Epithelial cell of proximal tubule (primary cell): ENCODE data around the gene PROZ. TPM values are rescaled to one million over a fixed set of nuclear protein-coding genes. Genes with fewer than 3 reads are reported as not detected.

Source experiments
- DNase-seq: peaks from one replicate; pipeline ENCODE4 v3.0.0-alpha.2; 2011; ENCODE audit warnings: low read depth
- H3K4me3 ChIP-seq: 2 replicates; pipeline ENCODE4 v1.5.1; 2011; ENCODE audit warnings: low read depth, mild to moderate bottlenecking, low read length
- CTCF ChIP-seq: conservative IDR thresholded peaks from 2 replicates; pipeline ENCODE4 v1.5.1; 2012; ENCODE audit warnings: low read depth, mild to moderate bottlenecking, low read length
- total RNA-seq: library from RNA; depleted of rRNA; stranded (reverse); fragments of >200 nt; gene quantifications from 2 replicates; pipeline ENCODE4 v1.2.3, GENCODE V29; 2015

The PROZ gene
- total RNA-seq, 1 donor from 2014 or later: not detected

- no peak overlapping the region for H3K4me3 ChIP-seq
- no peak for TF ChIP-seq CTCF
- no peak for DNase-seq
Measured at GRCh38 chr13:113182046-113182445, 23.6 kb downstream of the PROZ start.

DNA sequence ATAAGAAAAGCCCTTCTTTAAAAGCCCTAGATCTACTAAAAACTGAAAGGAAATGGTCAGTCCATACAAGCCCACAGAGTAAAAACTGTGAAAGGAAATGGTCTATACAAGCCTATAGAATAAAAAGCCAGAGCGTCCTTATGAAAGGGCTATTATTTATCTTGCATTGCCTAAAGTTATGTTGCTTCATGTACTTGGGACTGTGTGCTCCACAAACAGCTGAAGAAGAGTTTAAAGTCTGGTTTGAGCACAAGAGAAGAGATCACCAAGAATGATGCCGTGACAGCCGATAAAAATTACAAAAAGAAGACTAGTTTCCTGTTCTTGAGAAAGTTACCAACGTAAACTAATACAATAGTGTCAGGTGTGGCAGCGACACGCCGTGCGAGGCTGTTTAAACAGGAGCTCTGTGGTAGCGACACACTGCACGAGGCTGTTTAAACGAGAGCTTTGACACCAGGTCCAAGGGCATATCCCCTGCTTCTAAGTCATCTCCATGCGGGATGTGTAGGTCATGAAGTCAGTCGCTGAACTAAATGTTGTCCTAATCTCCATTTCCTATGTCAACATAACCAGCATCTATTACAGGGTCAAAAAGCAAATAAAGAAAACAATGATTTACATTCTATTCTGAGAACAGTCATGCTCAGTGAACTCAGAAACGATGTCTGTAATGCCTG, 25.1 kb downstream of the PROZ start:
- no peak for TF ChIP-seq CTCF
- no peak for DNase-seq
- H3K4me3 ChIP-seq: no peak overlapping the region

- no peak for DNase-seq
- no peak overlapping the region for H3K4me3 ChIP-seq
- no peak for TF ChIP-seq CTCF
Measured at GRCh38 chr13:113184568-113185440, 26.4 kb downstream of the PROZ start.

GRCh38 chr13:113186061-113186900, 27.8 kb downstream of the PROZ start:
- DNase-seq: no peak
- no peak overlapping the region for H3K4me3 ChIP-seq
- TF ChIP-seq CTCF: no peak

GRCh38 chr13:113187263-113187669, 28.8 kb downstream of the PROZ start:
- no peak overlapping the region for H3K4me3 ChIP-seq
- peak; percentile 92 for DNase-seq
- TF ChIP-seq CTCF: no peak

- DNase-seq: no peak
- no peak for TF ChIP-seq CTCF
- no peak overlapping the region for H3K4me3 ChIP-seq
Measured at GRCh38 chr13:113187883-113188665, 29.6 kb downstream of the PROZ start.
